ENCODE measurements around the gene NMNAT2.
A peak's percentile ranks its signal among the peaks of the same experiment; 100 is the strongest.

DNA sequence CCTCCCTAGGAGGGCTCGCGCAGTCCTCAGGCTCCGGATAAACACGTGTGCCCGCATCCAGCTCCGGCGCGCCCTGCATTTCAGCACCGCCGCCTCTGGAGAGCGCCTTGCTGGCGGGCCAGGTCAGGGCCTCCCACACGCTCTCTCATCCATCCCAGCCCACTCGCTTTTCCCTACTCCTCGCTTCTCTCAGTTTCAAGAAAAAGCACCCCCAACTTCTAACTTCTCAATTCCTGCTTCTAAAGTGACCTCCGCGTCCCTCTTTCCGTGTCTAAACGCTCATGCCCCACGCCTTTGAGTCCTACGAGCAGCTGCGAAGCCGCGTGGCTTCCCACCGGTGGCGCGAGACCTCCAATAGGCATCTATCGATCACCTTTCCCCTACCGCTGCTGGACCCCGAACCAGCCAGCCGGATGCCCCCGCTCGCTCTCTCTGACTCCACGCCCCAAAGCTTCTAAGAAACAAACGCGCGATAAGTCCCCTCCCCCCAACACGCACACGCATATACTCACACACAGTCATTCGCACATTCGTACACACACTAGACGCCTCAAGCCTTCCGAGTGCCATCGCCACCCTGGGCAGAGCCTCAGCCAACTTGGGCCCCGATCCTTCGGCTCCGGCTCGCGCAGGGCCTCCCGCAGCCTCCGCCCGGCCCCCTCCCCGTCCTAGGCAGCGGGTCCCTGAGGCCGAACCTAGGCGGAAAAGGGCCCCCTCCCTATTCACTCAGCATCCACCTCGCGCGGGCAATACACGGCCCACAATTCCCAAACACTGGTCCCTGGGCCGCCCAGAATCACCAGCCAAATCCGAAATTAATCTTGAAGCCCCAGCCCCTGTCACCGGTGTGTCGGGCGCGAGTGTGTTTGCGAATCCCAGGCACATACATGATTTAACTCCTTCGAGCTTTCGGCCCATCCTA lies 1.1 kb downstream of the NMNAT2 start:
- TF ChIP-seq, protein P1, sequence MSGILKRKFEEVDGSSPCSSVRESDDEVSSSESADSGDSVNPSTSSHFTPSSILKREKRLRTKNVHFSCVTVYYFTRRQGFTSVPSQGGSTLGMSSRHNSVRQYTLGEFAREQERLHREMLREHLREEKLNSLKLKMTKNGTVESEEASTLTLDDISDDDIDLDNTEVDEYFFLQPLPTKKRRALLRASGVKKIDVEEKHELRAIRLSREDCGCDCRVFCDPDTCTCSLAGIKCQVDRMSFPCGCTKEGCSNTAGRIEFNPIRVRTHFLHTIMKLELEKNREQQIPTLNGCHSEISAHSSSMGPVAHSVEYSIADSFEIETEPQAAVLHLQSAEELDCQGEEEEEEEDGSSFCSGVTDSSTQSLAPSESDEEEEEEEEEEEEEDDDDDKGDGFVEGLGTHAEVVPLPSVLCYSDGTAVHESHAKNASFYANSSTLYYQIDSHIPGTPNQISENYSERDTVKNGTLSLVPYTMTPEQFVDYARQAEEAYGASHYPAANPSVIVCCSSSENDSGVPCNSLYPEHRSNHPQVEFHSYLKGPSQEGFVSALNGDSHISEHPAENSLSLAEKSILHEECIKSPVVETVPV (CRISPR knock-in tag; IDR thresholded peaks at IDR 0.05): no peak
- TF ChIP-seq ZNF565 (CRISPR knock-in tag; conservative IDR thresholded peaks at IDR 0.05; ENCODE audit: low read depth): no peak
- no peak for TF ChIP-seq ZFP30 (CRISPR knock-in tag; IDR thresholded peaks at IDR 0.05)
- TF ChIP-seq TOX (CRISPR knock-in tag; IDR thresholded peaks at IDR 0.05; ENCODE audit: borderline replicate concordance): 0 out of 2 replicates have a peak, but pooled peaks have one; percentile 33
- no peak for TF ChIP-seq ESRRG (CRISPR knock-in tag; IDR thresholded peaks at IDR 0.05)
- TF ChIP-seq, protein P2, sequence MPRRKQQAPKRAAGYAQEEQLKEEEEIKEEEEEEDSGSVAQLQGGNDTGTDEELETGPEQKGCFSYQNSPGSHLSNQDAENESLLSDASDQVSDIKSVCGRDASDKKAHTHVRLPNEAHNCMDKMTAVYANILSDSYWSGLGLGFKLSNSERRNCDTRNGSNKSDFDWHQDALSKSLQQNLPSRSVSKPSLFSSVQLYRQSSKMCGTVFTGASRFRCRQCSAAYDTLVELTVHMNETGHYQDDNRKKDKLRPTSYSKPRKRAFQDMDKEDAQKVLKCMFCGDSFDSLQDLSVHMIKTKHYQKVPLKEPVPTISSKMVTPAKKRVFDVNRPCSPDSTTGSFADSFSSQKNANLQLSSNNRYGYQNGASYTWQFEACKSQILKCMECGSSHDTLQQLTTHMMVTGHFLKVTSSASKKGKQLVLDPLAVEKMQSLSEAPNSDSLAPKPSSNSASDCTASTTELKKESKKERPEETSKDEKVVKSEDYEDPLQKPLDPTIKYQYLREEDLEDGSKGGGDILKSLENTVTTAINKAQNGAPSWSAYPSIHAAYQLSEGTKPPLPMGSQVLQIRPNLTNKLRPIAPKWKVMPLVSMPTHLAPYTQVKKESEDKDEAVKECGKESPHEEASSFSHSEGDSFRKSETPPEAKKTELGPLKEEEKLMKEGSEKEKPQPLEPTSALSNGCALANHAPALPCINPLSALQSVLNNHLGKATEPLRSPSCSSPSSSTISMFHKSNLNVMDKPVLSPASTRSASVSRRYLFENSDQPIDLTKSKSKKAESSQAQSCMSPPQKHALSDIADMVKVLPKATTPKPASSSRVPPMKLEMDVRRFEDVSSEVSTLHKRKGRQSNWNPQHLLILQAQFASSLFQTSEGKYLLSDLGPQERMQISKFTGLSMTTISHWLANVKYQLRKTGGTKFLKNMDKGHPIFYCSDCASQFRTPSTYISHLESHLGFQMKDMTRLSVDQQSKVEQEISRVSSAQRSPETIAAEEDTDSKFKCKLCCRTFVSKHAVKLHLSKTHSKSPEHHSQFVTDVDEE (CRISPR knock-in tag; IDR thresholded peaks at IDR 0.05): 0 out of 2 replicates have a peak, but pooled peaks have one; percentile 57
- TF ChIP-seq CSDC2 (CRISPR knock-in tag; IDR thresholded peaks at IDR 0.05): peak; percentile 92; the same call in 1 of the 2 replicates

Measured in SK-N-SH treated with all-trans-retinoic acid at 6 μM for 48 hours (cell line).